Measurements from ENCODE around the gene SYCE1.
"Not testable (repeated sequence)": the region's sequence is repeated elsewhere in the genome, so short reads cannot be mapped to it uniquely, and the experiment has no call there.

SYCE1 gene, protein sequence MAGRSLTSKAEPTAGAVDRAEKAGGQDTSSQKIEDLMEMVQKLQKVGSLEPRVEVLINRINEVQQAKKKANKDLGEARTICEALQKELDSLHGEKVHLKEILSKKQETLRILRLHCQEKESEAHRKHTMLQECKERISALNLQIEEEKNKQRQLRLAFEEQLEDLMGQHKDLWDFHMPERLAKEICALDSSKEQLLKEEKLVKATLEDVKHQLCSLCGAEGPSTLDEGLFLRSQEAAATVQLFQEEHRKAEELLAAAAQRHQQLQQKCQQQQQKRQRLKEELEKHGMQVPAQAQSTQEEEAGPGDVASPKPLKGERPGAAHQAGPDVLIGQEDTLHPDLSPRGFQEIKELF

DNA sequence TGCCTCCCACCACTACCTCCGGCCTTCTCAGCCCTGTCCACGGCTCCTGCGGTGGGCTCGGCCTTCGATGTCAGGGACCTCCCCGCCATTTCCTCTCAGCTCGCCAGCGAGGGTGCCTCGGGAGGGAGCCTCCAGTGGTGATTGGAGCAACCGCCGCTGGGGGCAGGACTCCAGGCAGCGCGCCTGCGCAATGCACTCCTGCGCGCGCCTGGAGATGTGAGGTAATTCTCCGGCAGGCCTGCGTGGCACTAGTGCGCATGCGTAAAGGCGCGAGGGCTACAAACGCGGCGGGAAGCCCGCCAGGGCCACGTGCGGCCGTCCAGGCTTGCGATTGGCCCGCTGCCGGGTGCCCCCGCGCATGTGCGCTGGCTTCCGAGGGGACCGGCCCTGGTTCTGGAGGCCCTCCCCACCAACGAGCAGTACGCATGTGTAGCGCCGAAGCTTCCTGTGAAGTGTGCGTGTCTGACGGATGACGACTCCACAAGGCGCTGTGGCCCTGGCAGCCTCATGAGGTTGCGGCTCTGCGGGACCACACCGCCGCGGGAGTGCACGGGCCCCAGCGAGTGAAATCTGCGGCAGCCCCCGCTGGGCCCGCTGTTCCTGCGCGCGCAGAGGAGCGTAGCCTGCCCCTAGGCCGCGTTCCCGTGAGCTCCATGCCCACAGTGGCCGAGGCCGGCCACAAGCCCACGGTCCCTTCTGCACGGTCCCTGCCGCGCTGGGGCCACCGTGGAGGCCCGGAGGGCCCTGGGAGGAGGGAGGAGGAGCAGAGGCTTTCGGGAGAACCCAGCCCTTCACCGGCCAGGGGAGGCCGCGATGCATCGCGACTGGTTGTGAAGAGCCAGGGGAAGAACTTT lies at the start of gene SYCE1:
TSS of gene SYCE1 (minus strand) at position 143 of the 854 bp plus-strand sequence. CDS start at position 89, 54 bp downstream.
- DNase-seq: no peak

DNA sequence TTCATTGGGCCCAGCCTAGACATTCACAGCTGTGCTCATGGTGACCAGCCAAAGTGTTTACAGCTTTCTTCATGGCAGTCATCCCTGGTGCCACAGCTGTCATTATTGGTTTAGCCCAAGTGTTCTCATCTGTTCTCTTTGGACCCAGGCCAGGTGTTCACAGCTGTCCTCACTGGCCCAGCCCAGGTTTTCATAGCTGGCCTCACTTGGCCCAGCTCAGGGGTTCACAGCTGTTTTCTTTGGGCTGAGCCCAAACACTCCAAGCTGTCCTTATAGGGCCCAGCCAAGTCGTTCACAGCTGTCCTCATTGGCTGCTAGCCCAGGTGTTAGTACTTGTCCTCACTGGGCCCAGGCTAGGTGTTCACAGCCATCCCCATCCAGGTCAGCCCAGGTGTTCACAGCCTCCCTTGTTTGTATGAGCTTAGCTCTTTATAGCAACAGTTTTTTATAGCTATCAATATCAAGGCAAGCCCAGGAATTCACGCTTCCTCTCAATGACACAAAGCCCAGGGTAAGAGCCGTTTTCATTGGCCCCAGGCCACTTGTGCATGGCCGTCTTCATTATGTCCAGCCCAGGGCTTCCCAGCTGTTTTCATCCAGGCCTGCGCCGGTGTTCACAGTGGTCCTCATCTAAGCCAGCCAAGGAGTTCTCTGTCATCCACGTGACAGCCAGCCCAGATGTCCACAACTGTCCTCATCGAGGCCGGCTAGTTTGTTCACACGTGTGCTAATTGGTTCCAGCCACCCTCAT lies 49.6 kb upstream of the SYCE1 start:
- peak; percentile 0 for DNase-seq

- DNase-seq: no peak
Observed at GRCh38 chr10:133613699-133614098, 48.3 kb upstream of the SYCE1 start.

- no peak for DNase-seq
Observed at GRCh38 chr10:133611079-133611478, 45.7 kb upstream of the SYCE1 start.

DNA sequence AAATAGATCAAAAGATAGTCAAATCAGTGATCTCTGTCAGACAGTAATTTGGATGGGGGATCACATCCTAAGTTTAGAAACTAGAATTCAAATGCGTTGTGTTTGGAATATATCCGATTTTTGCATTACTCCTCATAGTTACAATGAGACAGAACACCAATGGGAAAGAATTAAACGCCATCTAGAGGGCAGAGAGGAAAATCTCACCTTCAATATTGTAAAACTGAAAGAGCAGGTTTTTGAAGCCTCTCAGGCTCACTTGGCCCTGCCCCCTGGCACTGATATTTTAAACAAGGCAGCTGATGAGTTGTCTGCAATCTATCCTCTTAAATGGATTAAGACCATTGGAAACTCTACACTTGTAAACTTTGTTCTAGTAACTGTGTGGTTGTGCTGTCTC lies 43.5 kb upstream of the SYCE1 start:
- DNase-seq: peak; percentile 0

GRCh38 chr10:133603434-133603833 lies 38.1 kb upstream of the SYCE1 start:
- not testable (repeated sequence) for DNase-seq

DNA sequence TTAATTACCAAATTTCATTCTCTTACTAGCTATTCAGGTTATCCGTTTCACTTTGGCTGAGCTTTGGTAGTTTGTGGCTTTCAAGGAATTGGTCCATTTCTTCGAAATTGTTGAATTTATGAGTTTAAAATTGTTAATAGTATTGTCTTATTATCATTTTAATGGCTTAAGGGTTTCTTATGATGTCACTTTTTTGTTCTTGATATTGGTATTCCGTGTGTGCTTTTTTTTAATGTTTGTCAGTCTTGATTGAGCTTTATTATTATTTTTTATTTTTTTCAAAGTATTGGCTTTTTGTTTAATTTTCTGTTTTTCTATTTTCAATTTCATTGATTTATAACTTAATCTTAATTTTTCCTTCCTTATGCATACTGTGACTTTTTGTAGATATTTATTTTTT lies 35.3 kb upstream of the SYCE1 start:
- DNase-seq: no peak

GRCh38 chr10:133599869-133600268 lies 34.5 kb upstream of the SYCE1 start:
- DNase-seq: not testable (repeated sequence)

DNA sequence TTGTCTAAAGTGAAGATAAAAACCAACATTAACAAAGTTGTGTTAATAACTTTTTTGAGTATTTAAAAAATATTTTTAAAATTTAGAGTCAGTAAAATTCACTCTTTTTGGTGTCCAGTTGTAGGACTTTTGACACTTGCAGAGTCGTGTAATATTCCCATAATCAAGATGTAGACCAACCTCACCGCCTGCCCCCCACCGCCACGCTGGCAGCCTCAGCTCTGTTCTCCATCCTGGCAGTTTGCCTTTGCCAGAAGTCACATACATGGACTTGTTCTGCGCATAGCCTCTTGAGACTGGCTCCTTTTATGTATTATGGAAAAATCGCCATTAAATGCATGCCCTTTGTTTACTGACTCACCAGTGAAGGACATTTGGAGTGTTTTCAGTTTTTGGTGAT lies 27.3 kb upstream of the SYCE1 start:
- DNase-seq: peak; percentile 2

DNA sequence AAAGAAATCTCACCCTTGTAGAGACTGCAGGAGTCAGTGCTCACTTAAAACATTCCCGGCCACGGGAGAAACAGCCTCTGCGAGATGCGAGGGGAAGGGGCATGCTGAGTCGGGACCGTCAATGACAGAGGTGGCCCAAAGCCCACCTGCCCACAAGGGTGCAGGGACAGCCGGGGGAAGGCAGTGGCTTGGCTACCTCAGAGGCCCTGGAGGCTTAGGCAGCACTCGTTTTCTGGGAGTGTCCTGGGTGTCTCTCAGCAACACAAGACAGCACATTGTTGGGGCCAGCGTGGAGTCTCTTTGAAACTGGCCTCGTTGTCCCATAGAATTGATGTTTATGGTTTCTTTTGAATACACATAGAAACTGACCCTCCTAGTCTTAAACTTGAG lies 25.6 kb upstream of the SYCE1 start:
- DNase-seq: no peak

DNA sequence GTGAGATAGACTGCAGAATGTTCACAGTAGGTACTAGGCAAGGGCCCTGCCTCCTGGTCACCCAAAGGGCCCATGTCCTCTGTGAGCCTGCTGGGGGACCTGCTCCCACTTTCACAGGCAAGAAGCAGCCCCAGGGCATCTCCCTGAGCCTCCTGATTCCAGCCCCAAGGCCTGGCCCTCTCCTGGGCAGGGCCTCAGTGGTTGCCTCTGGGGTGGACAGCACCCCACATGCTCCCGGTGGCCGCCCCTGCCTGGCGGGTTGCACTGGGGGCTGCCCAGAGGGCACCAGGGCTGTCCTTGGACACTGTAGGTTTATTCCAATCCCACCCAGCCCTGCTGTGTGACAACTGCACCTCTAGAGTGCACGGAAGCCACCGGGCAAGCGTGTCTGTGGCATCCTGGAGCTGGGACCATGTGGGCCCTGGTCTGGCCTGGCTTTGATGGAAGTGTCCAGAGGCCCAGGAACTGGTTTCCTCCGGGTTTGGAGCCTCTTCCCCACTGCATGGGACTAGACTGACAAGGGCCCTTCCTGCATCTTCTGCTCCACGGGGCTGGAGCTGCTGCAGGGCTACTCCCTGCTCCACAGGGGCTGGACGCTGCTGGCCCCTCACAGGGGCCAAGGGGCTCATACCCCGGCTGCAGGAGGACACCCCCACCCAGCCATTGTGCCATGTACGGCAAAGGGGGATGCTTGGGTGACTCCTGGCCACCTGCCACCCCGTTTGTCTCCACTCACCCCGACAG lies 25.0 kb upstream of the SYCE1 start:
- no peak for DNase-seq

- DNase-seq: not testable (repeated sequence)
Observed at GRCh38 chr10:133577037-133577436, 11.7 kb upstream of the SYCE1 start.

GRCh38 chr10:133573460-133573859 lies 8.1 kb upstream of the SYCE1 start:
- not testable (repeated sequence) for DNase-seq

DNA sequence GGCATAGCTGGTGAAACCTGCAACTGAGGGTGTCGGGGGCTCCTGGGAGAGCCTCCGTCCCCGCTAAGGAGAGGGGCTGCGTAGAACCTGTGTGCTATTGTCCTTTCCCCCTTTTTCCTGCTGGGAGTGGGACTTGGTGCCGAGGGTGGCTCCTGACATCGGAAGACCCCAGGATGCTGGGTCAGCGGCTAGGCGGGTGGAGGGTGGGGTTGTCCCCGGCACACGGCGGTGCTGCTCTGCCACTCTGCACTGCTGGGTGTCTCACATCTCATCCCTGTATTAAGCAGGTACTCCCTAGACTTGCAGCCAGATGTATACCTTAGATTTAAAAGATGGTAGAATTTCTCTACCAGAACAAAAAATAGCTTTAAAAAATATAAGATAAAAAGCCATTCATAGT lies 6.7 kb upstream of the SYCE1 start:
- DNase-seq: not testable (repeated sequence)

- DNase-seq: not testable (repeated sequence)
Observed at GRCh38 chr10:133569801-133570200, 4.4 kb upstream of the SYCE1 start.

DNA sequence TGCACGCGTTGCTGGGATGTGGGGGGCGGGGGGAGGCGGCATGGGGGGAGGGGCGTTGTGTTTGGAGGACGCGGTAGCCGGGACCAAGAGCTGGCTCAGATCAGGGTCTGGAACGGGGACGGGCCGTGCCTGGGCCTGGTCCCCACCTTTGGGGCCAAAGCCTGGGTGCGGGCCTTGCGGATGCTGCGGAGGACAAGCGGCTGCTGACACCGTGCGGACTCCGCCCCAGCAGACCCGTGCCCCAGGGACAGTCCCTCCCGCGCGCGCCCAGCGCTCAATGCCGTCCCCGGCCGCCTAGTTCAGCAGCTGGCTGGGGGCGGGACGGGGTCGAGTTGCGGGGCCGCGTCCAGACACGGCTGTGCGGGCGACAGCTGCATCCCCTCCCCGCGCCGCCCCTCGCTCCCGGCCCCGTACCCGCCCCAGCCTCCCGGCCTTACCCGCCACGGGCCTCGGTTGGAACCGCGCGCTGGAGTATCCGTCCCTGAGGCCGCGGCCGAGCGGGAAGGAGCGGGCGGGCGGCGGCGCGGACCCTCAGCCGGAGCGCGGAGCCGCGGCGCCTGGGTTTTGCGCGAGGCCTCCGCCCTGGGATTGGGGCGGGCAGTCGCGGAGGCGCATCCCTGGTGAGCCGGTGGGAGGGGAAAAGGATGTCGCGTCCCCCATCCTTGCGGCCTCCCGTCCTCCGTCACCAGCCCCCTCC lies 3.6 kb upstream of the SYCE1 start:
- DNase-seq: not testable (repeated sequence)

GRCh38 chr10:133568287-133568614 lies 2.9 kb upstream of the SYCE1 start:
- DNase-seq: no peak

DNA sequence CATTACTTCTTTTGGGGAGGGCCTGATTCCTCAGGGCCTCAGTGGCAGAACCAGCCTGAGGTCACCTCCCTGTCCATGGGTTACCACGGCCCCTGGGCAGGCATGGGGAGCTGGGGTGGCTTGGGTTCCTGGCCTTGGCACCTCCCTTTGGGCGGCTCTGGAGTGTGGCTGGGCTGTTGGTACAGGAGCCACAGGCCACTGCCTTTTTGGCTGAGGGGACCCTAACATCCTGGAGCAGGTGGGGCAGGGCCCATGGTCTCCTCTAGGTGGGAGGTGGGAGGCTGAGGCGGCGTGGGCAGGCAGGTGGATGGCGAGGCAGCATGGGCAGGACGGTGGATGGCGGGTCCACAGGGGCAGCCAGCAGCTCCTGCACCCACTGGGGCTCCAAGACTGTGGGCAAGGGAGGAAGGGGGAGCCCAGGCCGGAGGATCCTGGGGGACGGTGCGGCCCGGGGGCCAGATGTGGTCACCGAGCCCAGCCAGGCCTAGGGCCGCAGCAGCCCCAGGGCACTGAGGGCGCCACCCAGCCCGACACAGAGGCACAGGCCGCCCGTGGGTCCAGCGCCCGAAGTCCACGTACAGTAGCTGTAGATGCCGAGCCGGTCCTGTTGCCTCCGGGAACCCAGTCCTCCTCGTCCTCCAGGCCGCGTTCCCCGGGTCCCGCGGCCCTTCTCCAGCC lies 2.4 kb upstream of the SYCE1 start:
- no peak for DNase-seq

GRCh38 chr10:133567119-133567518 lies 1.7 kb upstream of the SYCE1 start:
- no peak for DNase-seq

DNA sequence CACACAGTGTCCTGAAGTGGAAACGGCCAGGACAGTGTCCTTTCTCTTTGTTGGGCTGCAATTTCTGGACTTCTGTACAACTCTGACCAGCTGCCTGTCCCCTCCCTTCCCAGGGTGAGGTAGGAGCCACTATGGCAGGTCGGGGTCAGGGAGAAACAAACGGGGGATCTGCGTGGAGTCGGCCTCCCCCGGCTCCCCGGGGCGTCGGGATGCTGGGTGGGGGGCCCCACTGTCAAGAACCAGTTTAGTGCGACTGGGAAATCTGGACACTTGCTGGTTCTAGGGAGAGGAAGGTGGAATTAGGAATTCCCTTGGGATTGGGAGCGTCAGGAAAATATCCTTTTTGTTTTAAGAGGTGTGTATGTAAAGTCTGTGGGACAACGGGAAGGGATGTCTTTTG lies 567 bp downstream of the SYCE1 start:
- DNase-seq: no peak

GRCh38 chr10:133559216-133559615 lies 6.2 kb downstream of the SYCE1 start:
- DNase-seq: no peak

DNA sequence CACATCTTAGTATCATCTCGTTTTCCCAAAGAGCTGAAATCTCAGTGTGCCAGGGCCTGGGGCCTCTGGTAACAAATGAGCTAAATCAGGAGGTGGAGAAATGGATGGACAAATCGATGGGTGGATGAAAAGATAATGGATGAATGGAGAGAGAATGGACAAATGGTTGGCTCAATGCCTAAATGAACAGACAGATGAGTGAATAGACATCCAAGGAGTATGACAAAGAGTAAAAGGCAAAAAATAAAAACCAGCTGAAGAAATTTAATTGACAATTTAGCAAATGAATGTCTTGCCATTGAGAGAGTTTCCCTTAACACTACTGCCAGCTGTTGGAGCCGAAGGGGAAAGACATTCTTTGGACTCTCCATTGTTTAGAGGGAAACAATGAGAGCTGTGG lies 8.0 kb downstream of the SYCE1 start:
- DNase-seq: no peak
